GM23338 (cell line): ENCODE data around the gene PKHD1. TPM values are rescaled to one million over a fixed set of nuclear protein-coding genes. Genes with fewer than 3 reads are reported as not detected.

ENCODE experiments used
- ATAC-seq: fragments of 200-7000 bp; cut with Tn5 transposase; 3 replicates; pipeline ENCODE4 v1.9.1; 2020
- DNase-seq: peaks from one replicate; pipeline ENCODE4 v3.0.0-alpha.2; 2015; ENCODE audit warnings: low spot score
- H2AFZ ChIP-seq: fragments of 200-600 bp; sonication (generic); 2 replicates; pipeline ENCODE4 v1.8.0; 2016; ENCODE audit warnings: antibody characterized with exemption, mild to moderate bottlenecking, moderate library complexity
- H3F3A ChIP-seq: fragments of 200-600 bp; sonication (generic); replicated peaks from 2 replicates; pipeline ENCODE4 v1.8.0; 2017; ENCODE audit warnings: antibody characterized with exemption, mixed run types, low read depth
- H3K27ac ChIP-seq: fragments of 200-600 bp; sonication (generic); 2 replicates; pipeline ENCODE4 v1.6.1; 2016; ENCODE audit warnings: low read depth
- H3K27me3 ChIP-seq: fragments of 200-600 bp; sonication (generic); 2 replicates; pipeline ENCODE4 v1.8.0; 2016; ENCODE audit warnings: mild to moderate bottlenecking, mixed run types, moderate library complexity; ENCODE audit not compliant: insufficient read depth
- H3K36me3 ChIP-seq: fragments of 200-600 bp; sonication (generic); 2 replicates; pipeline ENCODE4 v1.8.0; 2016; ENCODE audit warnings: mild to moderate bottlenecking; ENCODE audit not compliant: insufficient read depth
- H3K4me1 ChIP-seq: fragments of 200-600 bp; sonication (generic); 2 replicates; pipeline ENCODE4 v1.8.0; 2016; ENCODE audit warnings: mild to moderate bottlenecking, moderate library complexity; ENCODE audit not compliant: insufficient read depth
- H3K4me2 ChIP-seq: fragments of 200-600 bp; sonication (generic); 2 replicates; pipeline ENCODE4 v1.7.1; 2017; ENCODE audit warnings: mixed run types
- H3K4me3 ChIP-seq: fragments of 200-600 bp; sonication (generic); 2 replicates; pipeline ENCODE4 v1.6.1; 2016; ENCODE audit warnings: mixed run types
- H3K79me2 ChIP-seq: fragments of 200-600 bp; sonication (generic); replicated peaks from 2 replicates; pipeline ENCODE4 v1.8.0; 2017; ENCODE audit warnings: mild to moderate bottlenecking; ENCODE audit not compliant: insufficient read depth
- H3K9me2 ChIP-seq: fragments of 200-600 bp; sonication (generic); 2 replicates; pipeline ENCODE4 v1.8.0; 2017; ENCODE audit not compliant: insufficient read depth
- H4K20me1 ChIP-seq: fragments of 200-600 bp; sonication (generic); replicated peaks from 2 replicates; pipeline ENCODE4 v1.8.0; 2017; ENCODE audit warnings: mild to moderate bottlenecking; ENCODE audit not compliant: insufficient read depth
- H3K27ac Mint-ChIP-seq: 2 replicates; pipeline ENCODE4 v1.8.0; 2020; ENCODE audit warnings: inconsistent platforms, mild to moderate bottlenecking, moderate library complexity, mixed read lengths
- H3K27me3 Mint-ChIP-seq: 3 replicates; pipeline ENCODE4 v1.8.0; 2022; ENCODE audit warnings: low read depth, mild to moderate bottlenecking, moderate library complexity, mixed read lengths, inconsistent platforms; ENCODE audit not compliant: insufficient read depth, poor library complexity
- H3K36me3 Mint-ChIP-seq: 3 replicates; pipeline ENCODE4 v1.8.0; 2021; ENCODE audit warnings: low read depth, mild to moderate bottlenecking, inconsistent platforms, moderate library complexity, mixed read lengths
- H3K4me1 Mint-ChIP-seq: 3 replicates; pipeline ENCODE4 v1.8.0; 2020; ENCODE audit warnings: mild to moderate bottlenecking, inconsistent platforms, mixed read lengths
- H3K4me3 Mint-ChIP-seq: 3 replicates; pipeline ENCODE4 v1.8.0; 2021; ENCODE audit warnings: moderate library complexity, mild to moderate bottlenecking, inconsistent platforms, mixed read lengths
- H3K9me3 Mint-ChIP-seq: 3 replicates; pipeline ENCODE4 v1.8.0; 2020; ENCODE audit warnings: moderate library complexity, mild to moderate bottlenecking, inconsistent platforms, mixed read lengths
- CREB1 ChIP-seq: fragments of 250-450 bp; sonication (Bioruptor Pico); IDR thresholded peaks from 2 replicates; pipeline ENCODE4 v1.5.0; 2020; ENCODE audit warnings: low read depth, mild to moderate bottlenecking, moderate library complexity
- CTCF ChIP-seq, 2 experiments: fragments of 200-600 bp in 1 of 2; sonication (generic) in 1 of 2; conservative IDR thresholded peaks; 2 replicates each; pipeline versions ENCODE4 v1.5.1 to v1.6.1; 2016 to 2017; ENCODE audit warnings: antibody characterized with exemption in 2 of 2, low read depth in 2 of 2, mild to moderate bottlenecking in 2 of 2, moderate library complexity in 1 of 2
- ETS1 ChIP-seq: IDR thresholded peaks from 2 replicates; pipeline ENCODE4 v1.6.1; 2016; ENCODE audit warnings: antibody characterized with exemption
- EZH2 ChIP-seq: fragments of 200-600 bp; sonication (generic); IDR thresholded peaks from one replicate; pipeline ENCODE4 v1.8.0; 2017; ENCODE audit warnings: antibody characterized with exemption, mild to moderate bottlenecking, low read depth; ENCODE audit not compliant: unreplicated experiment
- EZH2phosphoT487 ChIP-seq: fragments of 200-600 bp; sonication (generic); IDR thresholded peaks from one replicate; pipeline ENCODE4 v1.8.1; 2018; ENCODE audit warnings: antibody characterized with exemption; ENCODE audit not compliant: unreplicated experiment
- JUNB ChIP-seq: IDR thresholded peaks from one replicate; pipeline ENCODE4 v1.6.1; 2016; ENCODE audit warnings: antibody characterized with exemption; ENCODE audit not compliant: unreplicated experiment
- NANOG ChIP-seq: IDR thresholded peaks from 2 replicates; pipeline ENCODE4 v1.6.1; 2016; ENCODE audit warnings: antibody characterized with exemption, borderline replicate concordance
- POLR2AphosphoS5 ChIP-seq: IDR thresholded peaks from 2 replicates; pipeline ENCODE4 v1.6.1; 2016; ENCODE audit warnings: antibody characterized with exemption, low read depth
- REST ChIP-seq: IDR thresholded peaks from one replicate; pipeline ENCODE4 v1.6.1; 2018; ENCODE audit warnings: antibody characterized with exemption; ENCODE audit not compliant: unreplicated experiment
- STAT1 ChIP-seq: IDR thresholded peaks from one replicate; pipeline ENCODE4 v1.6.1; 2016; ENCODE audit warnings: antibody characterized with exemption; ENCODE audit not compliant: unreplicated experiment
- ZNF114 ChIP-seq: fragments of 250-450 bp; sonication (Bioruptor Pico); IDR thresholded peaks from 2 replicates; pipeline ENCODE4 v1.5.0; 2020; ENCODE audit warnings: mild to moderate bottlenecking, moderate library complexity
- ZNF331 ChIP-seq: fragments of 250-450 bp; sonication (Bioruptor Pico); IDR thresholded peaks from 2 replicates; pipeline ENCODE4 v1.5.0; 2020; ENCODE audit warnings: low read depth, mild to moderate bottlenecking, moderate library complexity
- ZNF462 ChIP-seq: fragments of 250-450 bp; sonication (Bioruptor Pico); IDR thresholded peaks from 2 replicates; pipeline ENCODE4 v1.5.0; 2020; ENCODE audit warnings: mild to moderate bottlenecking, moderate library complexity
- polyA plus RNA-seq: library from polyadenylated mRNA; unstranded; fragments of >200 nt; fragmentation: Nextera tagmentation; extraction: Ambion mirVana; gene quantifications from 2 replicates; pipeline ENCODE4 v1.2.1, GENCODE V29; 2016
- total RNA-seq: library from RNA; depleted of rRNA; stranded (reverse); fragments of >200 nt; shearing (Covaris generic); gene quantifications from 2 replicates; pipeline ENCODE4 v1.2.3, GENCODE V29; 2014

The PKHD1 gene
- total and polyA plus RNA-seq, 2 experiments from 2014 or later = 0.03 to 0.07 TPM

GRCh38 chr6:52000064-52000463 is 87.3 kb downstream of the PKHD1 start:
- TF ChIP-seq ZNF462 (CRISPR knock-in tag) = no peak
- TF ChIP-seq ZNF331 (CRISPR knock-in tag) = no peak
- no peak for TF ChIP-seq EZH2phosphoT487
- TF ChIP-seq STAT1 = no peak
- no peak for TF ChIP-seq POLR2AphosphoS5
- TF ChIP-seq CREB1 (CRISPR knock-in tag) = no peak
- no peak for TF ChIP-seq EZH2
- TF ChIP-seq NANOG = no peak
- no peak for TF ChIP-seq JUNB
- TF ChIP-seq CTCF (conservative IDR thresholded peaks at IDR 0.05; ENCODE audit: low read depth in 2 of 2) = no peak
- TF ChIP-seq ETS1 = no peak
- no peak for TF ChIP-seq REST
- no peak for TF ChIP-seq ZNF114 (CRISPR knock-in tag)
- H3K27ac Mint-ChIP-seq = no peak overlapping the region
- H3K9me3 Mint-ChIP-seq = no peaks in the 10 kb centered on the region
- no peak overlapping the region for H2AFZ ChIP-seq
- 0 out of 2 replicates have a peak, but pooled peaks cover 5% of the 10 kb centered on the region for H3K9me2 ChIP-seq
- H3K79me2 ChIP-seq = no peaks in the 10 kb centered on the region
- H3K36me3 Mint-ChIP-seq = no peaks in the 10 kb centered on the region
- H3K27me3 Mint-ChIP-seq = no peaks in the 10 kb centered on the region
- no peak overlapping the region for H3K4me2 ChIP-seq
- no peaks in the 10 kb centered on the region for H3K4me1 Mint-ChIP-seq
- no peaks in the 10 kb centered on the region for H3K27me3 ChIP-seq
- ATAC-seq = no peak
- no peaks in the 10 kb centered on the region for H3F3A ChIP-seq
- no peaks in the 10 kb centered on the region for H3K36me3 ChIP-seq
- no peak overlapping the region for H3K27ac ChIP-seq
- H3K4me3 ChIP-seq = no peak overlapping the region
- H3K4me1 ChIP-seq = no peaks in the 10 kb centered on the region
- no peak for DNase-seq
- H4K20me1 ChIP-seq = no peaks in the 10 kb centered on the region
- no peak overlapping the region for H3K4me3 Mint-ChIP-seq
